Right kidney (tissue), 1 donor: ENCODE measurements around the gene ADTRP.
"Not testable (repeated sequence)": the region's sequence is repeated elsewhere in the genome, so short reads cannot be mapped to it uniquely, and the experiment has no call there.

Experiments
- DNase-seq: peaks from one replicate; pipeline ENCODE4 v3.0.0-alpha.2; 2016

ADTRP gene

GRCh38 chr6:11803591-11803971 is 25.0 kb upstream of the ADTRP start:
- no peak for DNase-seq

GRCh38 chr6:11802886-11803590 is 24.4 kb upstream of the ADTRP start:
- DNase-seq: no peak

GRCh38 chr6:11800531-11800930 is 21.9 kb upstream of the ADTRP start:
- DNase-seq: not testable (repeated sequence)

DNA sequence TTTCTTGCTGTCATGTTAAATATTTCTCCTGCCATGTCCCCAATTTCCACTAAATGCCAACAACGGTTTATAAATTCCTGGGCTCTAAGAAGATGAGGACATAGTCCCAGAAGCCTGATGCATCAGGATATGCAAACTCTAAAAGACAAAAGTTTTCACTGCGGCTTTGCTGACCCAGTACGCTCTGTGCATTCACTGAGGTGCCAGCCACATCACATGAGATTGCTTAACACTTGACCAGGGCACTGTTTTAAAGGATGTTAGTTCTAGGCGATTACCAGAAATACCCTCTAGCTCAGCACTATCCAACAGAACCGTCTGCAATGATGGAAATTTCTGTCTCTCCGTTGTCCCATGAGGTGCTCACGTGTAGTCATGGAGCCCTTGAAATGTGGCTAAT is 19.9 kb upstream of the ADTRP start:
- DNase-seq: no peak

DNA sequence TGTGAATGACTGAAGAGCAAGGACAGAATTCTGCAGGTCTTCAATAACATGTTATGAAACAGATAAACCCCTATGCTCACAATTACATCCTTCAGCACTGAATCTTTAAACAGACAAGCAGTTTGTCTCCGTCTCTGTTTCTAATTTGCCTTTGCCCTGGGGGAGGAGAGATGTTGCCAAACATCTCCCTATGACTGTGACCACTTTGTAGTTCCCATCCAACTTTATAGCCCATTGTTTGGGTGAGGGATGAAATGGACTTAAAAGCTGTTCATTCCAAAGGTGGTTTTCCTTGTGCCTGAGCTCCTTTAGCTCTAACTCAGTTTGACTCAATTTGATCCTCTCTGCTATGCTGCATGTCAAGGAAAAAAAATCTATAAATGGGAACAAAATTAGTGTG is 19.5 kb upstream of the ADTRP start:
- no peak for DNase-seq

DNA sequence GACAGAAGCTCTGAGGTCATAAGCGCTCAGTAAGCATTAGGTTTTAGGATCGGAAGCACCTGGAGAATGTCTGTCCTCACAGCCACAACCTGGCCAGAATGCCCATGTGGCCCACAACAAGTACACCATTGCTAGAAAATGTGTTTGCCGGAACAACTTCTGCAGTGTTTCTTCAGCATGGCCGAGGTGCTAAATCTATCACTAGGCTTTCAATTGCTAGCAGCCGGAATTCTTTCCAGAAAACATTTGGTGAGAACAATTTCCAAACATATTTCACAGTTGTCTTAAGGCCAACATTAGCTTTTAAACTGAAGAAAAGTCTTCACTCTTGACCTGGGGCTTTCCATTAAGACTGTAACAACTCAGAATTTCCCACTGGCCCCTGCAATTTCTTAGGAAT is 18.2 kb upstream of the ADTRP start:
- DNase-seq: no peak

- no peak for DNase-seq
Measured at GRCh38 chr6:11795403-11795802, 16.8 kb upstream of the ADTRP start.

DNA sequence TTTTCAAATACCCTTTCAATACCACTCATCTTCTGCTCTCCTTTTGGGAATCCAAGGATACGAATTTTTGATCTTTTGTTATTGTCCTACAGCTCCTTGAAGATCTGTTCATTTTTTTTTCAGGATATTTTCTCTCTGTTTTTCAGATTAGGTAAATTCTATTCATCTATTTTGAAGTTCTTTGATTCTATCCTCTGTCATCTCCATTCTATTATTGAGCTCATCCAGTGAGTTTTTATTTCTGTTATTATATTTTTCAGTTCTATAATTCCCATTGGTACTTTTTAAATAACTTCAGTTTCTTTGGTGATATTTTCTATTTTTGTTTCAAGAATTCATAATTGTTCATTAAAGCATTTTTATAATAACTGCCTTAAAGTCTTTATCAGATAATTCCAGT is 14.7 kb upstream of the ADTRP start:
- DNase-seq: no peak

DNA sequence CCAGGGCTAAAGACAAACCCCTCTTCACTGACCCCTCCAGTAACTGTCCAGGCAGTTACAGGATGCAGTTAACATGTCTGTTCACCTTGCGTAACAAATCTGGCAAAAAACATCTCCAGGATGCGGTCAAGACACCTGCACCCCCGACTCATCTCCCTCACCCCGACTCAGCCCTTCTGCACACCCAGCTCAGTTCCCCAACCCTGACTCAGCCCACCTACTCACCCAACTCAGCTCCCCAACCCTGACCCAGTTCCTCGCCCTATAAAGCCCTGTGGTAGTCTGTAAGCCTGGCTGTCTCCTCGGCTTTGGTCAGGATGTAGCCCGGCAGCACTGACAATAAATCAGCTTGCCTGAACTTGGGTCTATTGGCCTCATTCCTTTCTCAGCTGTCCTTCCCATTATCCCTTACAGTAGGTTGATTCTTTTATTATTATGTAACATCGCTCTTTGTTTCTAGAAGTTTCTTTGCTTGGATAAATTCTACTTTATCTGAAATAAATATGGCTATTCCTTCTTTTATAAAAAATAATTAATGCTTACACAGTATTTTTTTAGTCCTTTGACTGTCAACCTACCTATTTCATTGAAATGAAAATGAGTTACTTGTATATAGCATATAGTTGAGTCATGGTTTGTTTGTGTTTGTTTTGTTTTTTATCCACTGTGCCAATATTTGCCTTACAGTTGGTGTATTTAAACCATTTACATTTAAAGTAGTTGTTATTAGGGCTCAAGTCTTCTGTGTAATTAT is 12.9 kb upstream of the ADTRP start:
- DNase-seq: no peak

DNA sequence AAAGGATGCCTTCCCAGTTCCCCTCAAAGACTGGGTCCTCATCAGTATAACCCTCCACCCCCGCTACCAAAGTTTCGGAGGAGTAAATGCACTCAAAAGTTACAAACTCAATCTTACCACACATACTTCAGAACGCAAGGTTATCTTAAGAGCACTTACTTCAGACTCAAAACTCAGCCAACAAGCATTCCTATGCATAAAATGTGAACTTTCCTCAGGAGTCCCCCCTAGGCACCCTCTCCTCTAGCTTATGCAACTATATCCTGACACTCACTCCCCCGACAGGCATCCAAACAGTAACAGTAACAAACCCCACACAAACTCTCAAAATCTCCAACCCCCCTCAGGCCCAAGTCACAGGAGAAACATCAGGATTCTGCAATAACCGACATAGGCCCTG is 11.1 kb upstream of the ADTRP start:
- no peak for DNase-seq

DNA sequence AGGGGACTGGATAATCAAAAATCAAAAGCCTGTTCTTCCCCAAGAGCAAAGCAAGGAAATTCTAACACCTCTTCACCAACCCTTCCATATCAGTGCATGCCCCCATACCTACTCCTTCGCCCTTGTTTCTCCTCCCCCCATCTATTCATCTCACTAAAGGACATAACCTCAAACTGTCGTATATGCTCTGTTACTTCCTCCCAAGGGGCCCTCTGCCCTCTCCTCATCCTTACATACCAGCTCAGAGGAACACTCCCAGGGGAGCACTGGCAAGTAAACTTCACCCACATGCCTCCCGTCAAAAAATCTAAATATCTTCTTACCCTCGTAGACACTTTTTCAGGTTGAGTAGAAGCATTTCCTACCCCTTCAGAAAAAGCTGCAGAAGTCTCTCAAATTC is 9.4 kb upstream of the ADTRP start:
- no peak for DNase-seq

DNA sequence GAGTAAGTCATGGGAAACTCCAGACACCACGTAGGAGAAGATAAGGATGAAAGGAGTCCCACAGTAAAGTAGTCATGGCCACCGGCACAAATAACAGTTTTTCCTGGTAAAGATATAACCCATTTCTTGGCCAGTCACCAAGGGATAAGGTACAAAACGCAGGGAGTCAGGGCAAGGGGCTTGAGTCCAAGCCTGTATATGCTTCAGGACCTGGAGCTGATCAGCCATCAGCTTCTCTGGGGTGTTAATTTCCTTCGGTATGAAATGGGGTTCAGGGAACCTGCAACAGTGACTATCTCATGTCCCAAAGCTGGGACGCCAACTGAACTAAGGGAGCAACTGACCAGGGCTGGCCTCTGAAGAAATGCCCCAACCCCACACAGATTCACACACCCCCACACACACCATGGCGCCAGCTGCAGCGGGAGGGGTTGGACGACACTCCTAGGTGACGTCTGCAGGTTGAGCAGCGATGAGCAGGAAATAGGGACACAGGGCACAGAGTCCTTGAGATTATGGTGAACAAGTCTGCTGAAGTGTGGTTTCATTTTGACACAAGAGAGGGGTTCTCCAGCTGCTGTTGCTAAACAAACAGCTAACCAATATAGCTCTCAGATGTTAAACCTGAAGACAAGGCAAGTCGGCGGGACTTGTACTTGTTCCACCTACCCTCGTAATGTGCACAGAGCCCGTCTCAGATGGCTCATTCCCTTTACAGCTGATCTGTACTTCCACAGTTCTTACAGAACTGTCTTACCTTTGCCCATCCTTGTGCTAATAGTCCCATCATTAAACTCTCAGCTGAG is 7.4 kb upstream of the ADTRP start:
- no peak for DNase-seq

DNA sequence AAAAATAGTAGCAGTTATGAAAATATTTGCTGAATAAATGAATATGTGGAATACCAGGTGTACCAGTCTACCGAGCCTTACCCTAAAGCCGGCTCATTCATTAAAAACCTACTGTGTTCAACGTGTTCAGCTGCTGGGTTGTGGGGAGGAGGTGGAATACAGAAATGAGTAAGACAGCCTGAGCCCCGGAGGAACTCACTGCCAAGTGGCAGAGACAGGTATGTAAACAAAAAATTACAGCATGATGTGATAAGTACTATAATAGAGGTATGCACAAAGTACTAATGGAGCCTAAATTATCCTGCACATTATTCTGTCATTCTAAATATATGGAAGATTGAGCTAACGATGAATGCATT is 6.8 kb upstream of the ADTRP start:
- no peak for DNase-seq

GRCh38 chr6:11784341-11784740 is 5.7 kb upstream of the ADTRP start:
- no peak for DNase-seq

DNA sequence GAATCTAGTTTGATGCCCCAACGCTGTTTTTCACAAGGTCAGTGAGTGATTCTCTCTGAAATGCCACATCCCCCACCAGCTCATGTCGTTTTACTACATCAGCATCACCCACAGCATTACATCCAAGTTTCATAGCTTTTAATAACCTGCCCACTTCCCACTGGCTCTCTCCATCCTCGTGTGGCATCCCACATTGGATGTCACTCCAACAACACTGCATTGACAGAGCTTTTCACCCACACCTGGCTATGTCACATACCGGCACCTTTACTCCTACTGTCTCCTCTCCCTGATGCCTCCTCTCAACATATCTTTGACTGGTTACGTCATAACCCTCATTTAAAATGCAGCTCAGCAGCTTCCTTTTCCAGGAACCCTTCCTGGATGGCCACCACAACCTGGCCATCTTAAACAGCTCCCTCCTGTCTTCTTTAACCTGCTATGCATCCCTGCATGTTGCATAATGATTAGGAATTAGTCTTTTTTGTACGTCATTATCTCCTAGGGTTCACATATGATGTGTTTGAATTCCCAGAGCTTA is 5.0 kb upstream of the ADTRP start:
- no peak for DNase-seq

GRCh38 chr6:11782524-11782923 is 3.9 kb upstream of the ADTRP start:
- no peak for DNase-seq

DNA sequence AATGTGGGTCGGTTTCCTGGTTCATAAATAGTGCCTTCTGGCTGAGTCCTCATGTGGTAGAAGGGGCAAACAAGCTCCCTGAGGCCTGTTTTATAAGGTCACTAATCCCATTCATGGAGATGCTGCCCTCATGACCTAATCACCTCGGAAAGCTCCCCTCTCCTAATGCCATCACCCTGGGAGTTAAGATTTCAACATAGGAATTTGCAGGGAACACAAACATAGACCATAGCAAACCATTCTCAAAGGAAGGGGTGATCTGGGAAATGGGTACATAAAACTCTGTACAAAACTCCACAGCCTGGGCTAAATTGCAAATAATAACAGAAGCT is 1.5 kb upstream of the ADTRP start:
- DNase-seq: no peak

GRCh38 chr6:11779329-11780096 is 910 bp upstream of the ADTRP start:
- DNase-seq: no peak

DNA sequence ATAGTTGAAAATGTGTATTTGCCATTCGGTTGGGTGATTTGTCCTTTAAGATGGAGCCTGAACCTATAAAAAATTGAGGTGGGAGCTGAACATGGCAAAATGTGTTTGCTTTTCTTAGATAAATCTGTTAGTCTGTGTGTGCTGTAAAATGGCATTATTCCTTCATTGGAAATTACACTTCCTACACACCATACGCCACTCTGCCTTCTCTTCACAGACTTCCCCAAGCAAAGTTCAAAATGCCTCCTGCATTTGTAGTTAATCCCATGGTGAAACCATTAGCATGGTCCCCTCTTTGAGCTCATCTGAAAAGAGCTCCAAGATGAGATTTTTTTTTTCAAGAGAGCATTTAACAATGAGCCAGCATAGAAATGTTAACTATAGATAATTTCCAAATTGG is 567 bp downstream of the ADTRP start:
- no peak for DNase-seq

DNA sequence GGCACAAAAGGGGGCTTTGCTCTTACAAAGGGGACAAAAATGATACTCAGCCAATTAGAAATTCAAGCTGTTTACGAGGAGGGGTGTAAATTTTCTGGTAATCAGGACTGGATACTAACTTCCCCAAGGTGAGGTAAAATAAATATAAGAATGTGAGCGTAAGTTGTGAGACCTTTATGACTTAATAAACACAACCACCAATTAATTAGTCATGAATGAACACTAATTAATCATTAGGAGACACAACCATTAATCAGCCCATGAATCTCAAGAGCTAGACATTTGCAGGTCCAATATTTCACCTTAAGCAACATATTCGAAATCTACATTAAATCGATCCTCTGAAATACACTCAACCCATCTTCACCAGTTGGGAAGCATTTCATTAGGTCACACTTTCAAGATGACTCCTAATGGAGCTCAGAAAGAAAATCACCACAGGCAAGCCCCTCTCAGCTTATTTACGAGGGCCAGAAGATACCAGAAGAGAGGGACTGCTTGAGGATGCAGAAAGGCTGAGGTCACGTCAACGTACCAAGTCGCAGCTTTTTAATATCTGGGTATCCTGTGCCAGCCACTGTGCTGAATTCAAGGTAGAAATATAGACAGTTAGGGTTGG is 2.7 kb downstream of the ADTRP start:
- DNase-seq: no peak

- DNase-seq: no peak
Measured at GRCh38 chr6:11774426-11774825, 4.2 kb downstream of the ADTRP start.

GRCh38 chr6:11773581-11773980 is 5.0 kb downstream of the ADTRP start:
- DNase-seq: no peak
